HG03460 (cell line): ENCODE data around the gene PLCH2.

Experiments
- ATAC-seq: cut with Tn5 transposase; IDR thresholded peaks from one replicate; pipeline ENCODE4 v1.9.1; 2021; ENCODE audit not compliant: unreplicated experiment

The PLCH2 gene

DNA sequence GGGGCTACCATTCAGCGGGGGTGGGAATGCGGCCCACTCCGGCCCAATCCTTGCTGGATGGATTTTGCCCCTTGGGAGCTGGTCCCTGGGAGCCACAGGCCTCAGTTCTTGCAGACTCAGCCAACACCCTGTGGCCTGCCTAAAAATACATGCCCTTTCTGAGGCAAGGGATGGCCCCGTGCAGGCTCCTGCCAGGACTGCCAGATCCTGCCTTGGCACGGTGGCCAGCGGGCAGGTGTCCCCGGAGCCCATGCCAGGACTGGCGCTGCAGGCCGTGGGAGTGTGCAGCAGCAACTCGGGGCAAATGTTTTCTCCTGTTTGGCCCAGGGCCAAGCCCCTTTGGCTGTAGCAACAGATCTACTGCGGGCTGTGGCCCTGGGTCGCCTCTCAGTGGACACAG, 51.9 kb downstream of the PLCH2 start:
- ATAC-seq: no peak

DNA sequence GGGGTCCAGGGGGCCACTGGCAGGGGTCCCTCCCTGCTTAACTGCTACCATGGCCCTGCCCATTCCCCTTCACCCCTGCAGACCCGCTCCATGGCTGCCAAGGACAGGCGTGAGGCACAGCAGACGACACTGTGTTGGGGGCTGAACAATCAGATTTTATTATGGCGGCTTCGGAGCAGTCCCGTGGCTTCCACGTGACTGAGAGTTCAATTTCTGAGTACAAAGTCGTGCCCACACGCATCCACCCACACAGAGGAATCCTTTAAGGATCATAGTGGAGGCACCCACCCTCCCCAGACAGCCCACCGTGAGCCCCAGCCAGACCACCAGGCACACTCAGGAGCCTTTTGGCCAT, 52.5 kb downstream of the PLCH2 start:
- no peak for ATAC-seq

DNA sequence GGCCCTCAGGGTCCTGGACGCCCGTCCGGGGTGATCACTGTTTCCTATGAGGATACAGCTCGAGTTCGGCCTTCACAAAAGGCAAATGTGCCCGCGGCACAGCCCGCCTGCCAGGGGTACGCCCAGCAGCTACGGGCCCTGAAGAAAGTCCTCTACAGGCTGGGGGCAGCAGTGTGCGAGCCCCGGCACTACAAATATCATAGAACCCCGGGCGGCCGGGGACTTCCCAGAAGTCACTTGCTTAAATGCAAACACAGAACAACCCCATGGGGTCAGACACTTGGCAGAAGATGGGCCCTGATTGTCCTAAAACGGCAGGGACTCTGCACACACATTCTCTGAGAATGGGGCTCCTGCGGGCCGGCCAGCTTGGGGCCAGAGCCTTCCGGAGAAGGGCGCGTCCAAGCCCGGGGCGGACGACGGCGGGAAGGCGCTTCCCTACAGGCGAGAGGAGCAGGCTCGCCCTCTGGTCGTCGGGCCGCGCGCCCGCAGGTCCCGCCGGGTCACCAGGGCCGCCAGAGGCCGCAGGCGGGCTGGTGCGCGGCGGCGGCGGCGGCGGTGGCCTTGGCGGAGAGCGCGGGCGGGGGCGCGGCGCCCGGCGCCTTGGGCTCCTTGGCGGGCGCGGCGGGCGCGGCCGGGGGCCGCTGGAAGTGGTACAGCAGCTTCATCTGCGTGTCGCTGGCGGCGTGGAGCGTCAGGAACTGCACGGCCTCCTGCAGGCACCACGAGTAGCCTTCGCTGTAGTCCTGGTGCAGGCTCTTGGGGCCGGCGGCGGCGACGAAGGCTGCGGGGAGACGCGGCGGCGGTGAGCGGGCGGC, 53.1 kb downstream of the PLCH2 start:
- no peak for ATAC-seq

DNA sequence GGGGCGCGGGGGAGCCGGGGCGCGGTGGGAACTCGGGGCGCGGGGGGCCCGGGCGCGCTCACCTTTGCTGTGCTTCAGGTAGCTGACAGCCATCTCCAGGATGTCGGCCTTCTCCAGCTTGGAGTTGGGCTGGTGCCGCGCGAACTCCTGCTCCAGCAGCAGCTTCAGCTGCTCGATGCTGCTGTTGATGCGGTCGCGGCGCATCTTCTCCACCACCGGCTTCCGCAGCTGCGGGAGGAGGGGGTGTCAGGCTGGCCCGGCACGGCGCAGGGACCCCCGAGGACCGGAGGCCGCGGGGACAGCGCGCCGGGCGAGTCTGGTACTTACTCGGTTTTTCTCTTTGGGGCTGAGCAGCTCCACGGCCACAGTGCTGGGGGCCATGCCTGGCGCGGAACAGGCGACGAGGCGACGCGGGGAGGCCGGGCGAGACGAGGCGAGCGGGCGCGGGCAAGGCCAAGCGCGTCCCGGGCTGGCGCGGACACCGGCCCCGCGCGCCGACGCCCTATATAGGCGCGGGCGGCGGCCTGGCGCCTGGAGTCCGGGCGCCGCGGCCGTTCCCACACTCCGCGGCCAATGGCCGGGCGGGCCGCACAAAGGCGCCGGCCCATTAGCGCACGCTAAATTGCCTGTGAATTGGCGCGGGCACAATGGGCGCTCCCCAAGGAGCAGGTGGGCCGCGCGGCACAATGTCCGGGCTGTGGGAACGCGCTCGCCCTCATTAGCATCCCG, 53.9 kb downstream of the PLCH2 start, which contains the start of gene HES5:
Gene HES5 (minus strand): TSS at position 480 of the 729 bp plus-strand sequence. CDS start 99 bp downstream, at position 381.
- no peak for ATAC-seq

DNA sequence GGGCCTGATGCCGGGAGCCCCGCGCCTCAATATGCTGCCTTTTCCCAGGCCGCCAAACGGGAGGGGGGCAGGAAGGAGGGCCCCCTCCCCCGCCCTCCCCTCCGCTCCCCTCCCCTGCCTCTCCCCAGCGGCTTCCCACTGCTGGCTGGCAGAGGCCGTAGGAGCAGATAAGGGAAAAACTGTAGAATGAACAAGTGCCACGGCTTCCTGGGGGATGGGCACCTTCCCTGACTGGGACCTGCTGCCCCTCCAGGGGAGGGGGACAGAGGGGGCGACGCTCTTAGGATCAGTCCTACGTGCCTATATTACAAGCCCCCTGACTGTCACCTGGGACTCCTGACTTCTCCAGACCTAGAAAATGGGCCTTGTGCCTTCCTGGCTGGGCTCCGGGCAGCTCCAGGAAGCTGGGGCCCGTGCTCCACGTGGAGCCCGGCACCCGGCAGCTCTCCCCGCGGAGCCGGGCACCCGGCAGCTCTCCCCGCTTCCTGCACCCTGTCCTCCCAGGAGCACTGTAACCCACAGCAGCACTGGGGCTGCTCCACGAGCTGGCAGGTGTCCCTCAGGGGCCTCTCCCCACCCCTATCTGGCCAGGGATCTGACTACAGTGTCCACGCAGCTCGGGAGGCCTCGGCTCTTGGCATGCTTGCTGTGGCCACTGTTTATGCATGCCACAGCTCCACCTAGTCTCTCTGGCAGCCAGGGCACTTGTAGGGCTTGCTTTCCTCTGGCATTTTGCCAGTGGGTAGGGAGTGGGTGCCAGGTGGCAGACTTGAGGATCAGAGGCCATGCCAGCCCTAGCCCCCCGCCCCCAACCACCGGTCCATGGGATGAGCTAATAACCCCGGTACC, 54.6 kb downstream of the PLCH2 start:
- no peak for ATAC-seq

DNA sequence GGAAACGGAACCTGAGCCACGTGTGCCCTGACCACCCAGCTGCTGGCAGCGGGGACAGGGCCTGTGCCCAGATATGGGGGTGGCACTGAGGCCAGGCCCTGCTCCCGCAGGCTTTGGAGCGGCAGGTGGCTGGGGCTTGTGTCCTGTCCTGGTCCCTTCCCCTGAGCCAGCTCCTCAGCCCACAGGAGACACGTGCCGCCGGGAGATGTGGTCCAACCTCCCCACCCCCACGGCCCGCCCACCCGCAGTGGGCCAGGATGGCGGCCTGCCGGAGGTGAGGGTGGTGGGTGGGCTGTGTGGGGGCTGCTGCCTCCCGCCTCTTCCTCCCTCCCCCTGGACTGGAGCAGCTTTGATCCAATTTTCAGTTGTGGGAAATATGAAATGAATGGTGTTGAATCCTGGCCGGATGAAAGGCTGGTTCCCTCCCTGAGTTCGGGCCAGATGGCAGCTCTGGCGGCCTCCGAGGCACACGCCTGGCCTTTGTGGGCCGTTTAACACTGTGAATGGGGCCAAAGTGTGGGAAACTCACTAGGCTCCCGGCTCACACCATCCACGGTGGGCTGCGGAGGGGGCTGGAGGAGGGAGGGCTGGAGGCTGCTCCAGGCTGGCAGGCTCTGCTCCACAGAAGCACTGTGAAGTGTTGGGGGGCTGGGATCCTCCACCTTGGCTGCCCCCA, 56.5 kb downstream of the PLCH2 start:
- no peak for ATAC-seq

DNA sequence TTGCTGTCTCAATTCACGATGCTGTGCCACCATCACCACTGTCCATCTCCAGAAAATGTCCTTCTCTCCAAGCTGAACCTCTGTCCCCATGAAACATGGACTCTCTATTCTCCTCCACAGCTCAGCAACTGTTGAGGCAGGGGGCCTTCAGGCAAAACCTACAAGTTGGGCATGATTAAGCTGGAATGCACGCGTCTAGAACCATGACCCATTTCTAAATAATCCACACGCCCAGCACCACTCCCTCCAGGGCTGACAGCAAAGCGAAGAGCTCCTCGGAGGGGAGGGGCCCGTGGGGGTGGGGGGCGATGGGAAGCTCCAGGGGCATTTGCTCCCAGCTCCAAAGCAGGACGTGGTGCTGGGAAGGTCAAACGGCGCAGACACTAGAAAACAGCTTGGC, 57.3 kb downstream of the PLCH2 start:
- no peak for ATAC-seq

DNA sequence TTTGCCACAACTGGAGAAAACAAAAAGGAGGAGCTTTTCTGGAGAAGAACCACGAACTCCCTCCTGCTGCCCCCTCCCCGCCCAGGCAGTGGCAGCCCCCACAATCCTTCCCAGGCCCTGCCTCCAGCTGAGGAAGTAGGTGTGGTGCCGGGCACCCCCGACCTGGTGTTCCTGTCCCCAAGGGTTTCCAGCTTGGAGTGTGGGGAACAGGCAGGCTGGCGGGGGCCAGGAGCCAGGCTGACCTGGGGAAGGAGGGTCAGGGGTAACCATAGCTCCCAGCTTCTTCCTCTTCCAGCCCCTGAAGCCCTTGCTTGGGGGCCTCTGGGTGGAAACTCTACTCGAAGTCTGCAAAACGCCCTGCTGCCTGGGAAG, 58.2 kb downstream of the PLCH2 start:
- ATAC-seq: no peak

DNA sequence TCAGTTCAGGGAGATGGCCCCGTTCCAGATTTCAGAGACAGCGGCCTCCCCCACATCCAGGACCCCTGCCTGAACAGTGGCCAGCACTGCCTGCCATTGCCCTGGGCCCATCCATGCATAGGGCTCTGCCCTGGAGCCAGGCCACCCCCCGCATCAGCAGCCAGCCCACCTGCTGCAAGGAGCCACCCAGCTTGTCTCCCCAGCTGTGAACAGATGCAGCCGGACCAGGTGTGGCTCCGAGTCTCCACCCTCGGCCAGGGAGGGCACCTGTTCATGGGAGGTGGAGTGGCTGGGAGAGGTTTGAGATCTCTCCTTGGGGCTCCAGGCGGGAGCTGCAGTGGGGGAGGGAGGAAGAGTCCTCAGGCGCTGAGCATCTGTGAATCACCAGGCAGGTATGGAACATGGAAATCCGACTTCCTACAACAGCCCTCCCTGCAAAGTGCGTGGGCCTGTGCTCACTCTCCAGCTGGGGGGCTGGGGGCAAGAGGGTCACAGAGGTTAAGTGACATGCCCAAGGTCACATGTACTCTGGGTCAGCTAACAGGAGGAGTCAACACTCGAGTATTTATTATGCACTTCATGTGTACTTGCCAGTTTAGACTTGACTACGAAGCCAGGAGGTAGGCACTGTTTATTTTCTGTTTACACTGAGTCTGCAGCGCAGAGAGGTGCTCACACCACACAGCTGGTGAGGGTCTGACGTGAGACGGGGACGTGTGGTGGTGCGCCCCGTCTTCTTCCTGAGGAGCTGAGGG, 58.8 kb downstream of the PLCH2 start:
- ATAC-seq: no peak

DNA sequence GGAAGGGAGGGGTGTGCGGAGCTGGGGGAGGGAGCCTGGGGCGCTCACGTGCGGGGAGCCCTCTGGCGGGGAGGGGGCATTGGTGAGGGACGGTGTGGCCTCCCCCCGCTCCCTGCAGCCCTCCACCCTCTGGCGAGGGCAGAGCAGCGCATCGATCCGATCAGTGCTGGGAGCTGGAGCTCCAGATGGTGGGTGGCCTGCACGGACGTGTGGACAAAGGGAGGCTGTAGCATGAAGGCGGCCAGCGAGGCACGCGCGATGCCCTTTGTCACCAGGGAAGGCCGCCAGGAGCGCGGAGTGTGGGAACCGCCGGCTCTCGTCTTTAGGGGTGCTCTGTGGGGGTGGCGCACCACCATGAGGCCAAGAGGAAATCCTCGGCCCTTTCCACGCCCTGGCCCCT, 59.4 kb downstream of the PLCH2 start:
- no peak for ATAC-seq

DNA sequence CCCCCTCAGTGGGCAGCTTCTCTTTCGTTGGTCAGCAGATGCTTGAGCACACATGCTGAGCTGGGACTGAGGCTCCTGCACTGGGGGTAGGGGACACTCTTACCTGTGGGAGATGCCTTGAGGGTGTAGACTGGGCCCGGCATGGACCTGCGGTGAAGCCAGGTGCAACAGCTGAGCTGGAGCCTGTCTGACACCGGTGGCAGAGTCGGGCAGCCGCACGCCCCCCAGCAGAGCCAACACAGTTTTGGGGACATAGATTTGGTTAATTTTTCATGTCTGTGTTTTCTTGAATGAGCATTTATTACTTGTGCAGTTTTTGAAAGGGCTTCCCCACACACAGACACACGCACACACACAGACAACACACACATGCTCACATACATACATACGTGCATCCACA, 59.9 kb downstream of the PLCH2 start:
- ATAC-seq: no peak

DNA sequence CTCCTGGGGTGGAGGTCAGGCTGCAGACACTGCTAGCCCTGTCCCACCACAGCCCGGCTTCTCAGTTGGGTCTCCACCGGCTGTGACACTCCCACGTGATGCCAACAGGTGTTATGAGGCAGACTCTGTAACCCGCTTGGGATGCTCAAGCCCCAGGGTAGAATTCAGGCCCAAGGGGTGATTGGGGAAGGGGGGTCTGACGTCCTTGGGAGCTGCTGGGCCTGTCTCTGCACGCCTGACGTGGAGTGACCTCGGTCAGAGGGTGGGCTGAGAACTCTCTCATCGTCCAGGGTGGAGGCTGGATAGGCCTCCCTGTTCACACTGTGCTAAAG, 61.7 kb downstream of the PLCH2 start:
- ATAC-seq: no peak

DNA sequence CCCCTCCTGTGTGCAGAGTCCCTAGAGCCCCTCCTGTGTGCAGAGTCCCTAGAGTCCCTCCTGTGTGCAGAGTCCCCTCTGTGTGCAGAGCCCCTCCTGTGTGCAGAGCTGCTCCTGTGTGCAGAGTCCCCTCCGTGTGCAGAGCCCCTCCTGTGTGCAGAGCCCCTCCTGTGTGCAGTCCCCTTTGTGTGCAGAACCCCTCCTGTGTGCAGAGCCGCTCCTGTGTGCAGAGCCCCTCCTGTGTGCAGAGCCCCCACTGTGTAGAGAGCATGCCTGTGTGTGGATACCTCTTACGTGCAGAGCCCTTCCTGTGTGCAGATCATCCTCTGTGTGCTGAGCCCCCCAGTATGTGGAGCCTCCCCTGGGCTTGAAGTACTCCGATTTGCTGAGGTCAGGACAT, 62.3 kb downstream of the PLCH2 start:
- no peak for ATAC-seq

DNA sequence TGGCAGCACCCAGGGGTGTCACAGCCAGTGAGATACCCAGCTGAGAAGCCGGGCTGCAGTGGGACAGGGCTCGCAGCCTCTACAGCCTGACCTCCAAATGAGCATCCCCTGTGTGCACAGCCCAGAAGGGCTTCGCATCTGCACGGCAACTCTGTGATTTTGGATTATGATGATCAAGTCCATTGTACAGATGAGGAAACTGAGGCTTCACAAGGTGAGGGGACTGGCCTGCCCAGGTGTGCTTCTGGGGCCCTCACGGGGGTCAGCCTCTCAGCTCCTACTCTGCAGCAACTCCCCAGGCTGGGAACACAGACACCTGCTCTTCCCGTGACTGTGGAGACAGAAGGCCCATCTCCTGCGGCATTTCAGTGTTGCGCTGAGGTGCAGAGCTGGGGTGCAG, 62.8 kb downstream of the PLCH2 start:
- ATAC-seq: no peak

DNA sequence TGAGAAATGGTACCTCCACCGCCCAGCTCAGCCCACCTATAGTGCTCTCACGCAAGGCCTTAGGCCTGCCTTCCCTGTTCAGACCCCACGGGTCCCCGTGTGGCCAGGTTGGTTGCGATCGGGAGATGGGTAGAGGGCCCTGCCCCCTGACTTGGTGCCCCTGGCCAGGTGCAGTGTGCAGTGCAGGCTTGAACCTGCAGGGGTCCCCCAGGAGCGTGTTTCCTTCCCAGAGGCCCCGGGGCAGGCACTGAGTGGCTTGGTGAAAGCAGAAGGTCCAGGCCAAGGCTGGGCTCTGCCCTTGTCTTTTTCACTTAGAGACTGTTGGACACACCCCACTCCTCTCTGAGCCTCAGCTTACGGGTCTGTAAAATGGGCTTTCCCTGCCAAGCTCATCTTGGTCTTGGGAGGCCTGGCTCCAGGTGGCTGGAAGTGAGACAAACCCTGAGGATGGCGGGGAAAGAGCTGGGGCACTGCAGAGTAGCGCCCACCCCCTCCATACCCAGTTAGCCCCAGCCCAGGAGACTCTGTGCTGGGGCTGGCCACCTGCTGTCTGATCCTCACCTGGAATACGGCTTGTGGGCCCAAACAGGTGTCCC, 63.3 kb downstream of the PLCH2 start:
- no peak for ATAC-seq

DNA sequence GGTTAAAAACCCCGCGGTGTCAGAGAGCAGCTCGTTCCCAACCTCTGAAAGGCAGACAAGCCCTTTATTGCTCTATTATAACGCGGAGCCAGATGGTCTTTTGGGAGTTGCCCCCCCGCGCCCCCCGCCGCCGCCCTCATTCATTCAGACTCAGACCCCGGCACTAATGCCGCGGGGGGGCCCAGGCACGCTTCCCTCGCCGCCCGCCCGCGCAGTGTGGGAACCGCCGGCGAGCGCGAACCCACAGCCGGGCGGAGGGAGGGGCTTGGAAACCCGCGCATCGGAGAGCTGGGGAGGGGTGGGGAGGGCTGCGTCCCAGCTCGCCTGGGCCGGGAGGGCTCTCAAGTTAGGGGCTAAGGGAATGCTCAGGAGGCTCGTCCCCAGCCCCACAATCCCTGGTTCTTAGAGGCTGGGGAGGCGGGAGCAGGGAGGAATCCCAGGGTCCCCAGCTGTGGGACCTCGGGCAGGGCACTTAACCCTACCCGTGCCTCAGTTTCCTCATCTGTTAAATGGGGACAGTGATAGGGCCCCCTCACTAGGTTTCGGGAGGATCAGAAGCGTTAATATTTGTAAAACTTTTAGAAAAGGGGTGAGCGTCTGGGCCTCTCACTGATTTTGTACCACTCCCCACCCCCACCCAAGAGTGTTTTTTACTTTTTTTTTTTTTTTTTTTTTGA, 64.9 kb downstream of the PLCH2 start:
- ATAC-seq: no peak

DNA sequence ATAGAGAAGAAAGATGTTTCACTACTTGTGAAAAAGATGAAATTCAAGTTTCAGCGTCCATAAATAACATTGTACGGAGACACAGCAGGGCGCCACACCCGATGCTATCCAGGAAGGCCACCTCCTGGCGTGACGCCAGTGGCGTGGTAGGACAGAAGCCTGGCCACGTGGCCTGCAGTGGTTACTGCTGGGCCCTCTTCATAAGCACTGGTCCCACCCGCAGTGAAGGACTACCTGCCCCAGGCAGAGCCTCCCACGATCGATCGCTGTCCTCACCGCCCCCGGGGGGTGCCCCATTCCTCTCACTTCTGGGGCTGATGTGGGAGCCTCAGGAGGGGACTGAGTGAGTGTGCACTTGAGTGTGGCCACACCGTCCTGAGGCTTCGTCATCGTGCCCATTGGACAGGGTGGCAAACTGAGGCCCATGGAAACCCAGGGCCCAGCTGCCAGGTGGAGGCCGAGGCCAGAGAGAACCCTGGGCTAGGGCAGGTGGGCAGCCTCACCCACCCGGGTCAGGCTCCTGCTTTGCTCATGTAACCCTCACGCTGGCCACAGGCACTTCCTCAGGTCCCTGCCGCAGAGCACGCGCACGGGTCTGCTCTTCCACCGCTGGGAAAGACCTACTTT, 65.6 kb downstream of the PLCH2 start:
- no peak for ATAC-seq

DNA sequence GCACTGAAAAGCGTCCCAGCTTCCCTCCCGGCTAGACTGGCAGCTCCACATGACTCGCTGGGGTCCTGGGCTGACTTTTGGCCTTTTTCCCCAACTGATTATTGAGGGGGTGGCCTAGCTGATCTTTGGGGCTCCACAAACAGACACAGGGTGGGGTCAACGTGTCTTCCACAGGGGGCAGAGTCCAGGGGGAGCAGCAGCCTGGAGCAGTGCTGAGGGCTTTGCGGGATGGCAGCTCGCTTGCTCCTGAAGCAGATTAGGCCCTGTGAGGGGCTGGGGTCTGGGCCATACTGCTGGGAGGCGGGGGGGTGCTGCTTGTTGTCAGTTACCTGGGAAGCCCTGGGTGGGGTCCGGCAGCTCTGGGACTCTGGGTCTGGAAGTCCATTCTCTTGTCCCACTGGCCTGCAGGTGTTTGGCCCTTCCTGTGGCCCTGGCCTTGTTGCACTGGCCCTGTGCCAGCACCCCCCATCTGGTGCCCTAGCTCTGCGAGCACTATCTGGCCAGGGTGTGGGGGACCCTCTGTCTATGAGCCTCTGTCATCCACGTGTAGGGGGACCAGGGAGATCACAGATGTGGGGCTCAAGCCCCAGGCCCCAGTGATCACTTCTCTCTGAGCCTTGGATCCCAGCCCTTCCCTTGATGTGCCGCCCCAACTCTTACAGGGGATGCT, 66.3 kb downstream of the PLCH2 start:
- ATAC-seq: no peak
